Left forelimb (tissue), 1 donor: ENCODE measurements around the gene SLC24A4.

ENCODE experiments used
- DNase-seq: peaks from one replicate; pipeline ENCODE4 v3.0.0-alpha.2; 2018; ENCODE audit warnings: low spot score

Gene SLC24A4

DNA sequence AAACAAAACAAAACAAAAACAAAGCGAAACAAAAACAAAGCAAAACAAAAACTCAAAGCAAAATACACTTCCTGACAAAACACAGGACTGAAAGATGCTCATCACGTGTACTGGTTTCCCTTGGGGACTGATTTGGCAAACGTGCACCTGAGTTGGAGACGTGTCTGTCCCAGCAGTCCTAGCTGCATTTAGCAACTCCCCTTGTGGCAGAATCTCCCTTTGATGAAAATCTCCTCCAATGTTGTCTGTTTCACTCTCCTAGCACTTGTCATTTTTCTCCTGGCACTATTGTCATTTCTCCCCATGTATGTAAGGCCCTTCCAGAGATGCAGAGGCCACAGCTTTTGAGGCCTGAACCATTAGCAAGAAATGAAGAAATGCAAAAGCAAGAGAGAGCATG is 6.8 kb upstream of the SLC24A4 start:
- DNase-seq, result no peak

DNA sequence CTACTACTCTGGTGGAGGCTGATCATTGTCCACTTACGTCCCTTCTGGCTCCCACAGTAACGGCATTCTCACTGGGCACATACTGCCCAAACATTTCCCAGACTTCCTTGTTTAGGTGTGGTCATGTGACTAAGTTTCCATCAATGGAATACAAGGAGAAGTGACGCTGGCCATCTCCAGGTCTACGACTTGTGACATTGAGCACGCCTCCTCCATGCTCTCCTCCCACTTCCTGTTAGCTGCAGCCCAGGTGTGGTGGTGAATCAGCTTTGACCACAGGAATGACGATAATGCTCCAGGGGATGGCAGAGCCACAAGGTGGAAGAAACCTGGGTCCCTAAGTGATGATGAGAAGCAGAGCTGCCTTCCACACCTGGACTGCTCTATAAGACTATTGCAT is 6.0 kb upstream of the SLC24A4 start:
- no peak for DNase-seq

DNA sequence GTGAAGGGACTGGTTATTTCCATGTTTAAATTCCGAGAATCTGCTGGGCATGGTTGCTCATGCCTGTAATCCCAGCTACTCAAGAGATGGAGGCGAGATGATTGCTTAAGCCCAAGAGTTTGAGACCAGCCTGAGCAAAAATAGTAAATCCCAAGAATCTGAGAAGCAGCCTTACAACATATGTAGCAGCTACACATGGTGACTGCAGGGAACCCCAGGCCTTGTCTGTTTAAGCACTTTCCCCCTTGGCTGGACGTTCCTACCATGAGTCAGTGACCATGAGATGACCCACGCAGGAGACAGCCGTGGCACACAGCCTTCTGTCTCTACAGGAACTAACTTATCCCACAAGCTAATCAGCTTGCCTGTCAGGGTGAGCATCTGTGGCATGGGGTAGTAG is 5.5 kb upstream of the SLC24A4 start:
- no peak for DNase-seq

DNA sequence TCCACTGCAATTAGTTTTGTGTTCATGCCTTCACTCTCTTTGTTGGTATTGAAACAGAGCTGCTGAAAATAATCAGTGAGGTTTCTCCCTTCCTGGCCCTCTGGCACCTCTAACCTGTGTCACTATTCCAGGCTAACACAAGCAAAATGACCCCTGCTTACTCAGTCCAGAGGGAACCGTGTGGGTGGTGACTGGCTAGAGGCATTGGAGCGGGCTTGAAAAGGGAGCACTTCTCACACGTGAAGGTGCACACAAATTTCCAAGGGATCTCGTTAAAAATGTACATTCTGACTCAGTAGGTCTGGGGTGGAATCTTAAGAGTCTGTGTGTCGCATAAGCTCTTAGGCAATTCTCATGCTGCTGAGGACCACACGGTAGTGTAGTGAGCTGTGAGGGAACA is 1.3 kb upstream of the SLC24A4 start:
- no peak for DNase-seq

DNA sequence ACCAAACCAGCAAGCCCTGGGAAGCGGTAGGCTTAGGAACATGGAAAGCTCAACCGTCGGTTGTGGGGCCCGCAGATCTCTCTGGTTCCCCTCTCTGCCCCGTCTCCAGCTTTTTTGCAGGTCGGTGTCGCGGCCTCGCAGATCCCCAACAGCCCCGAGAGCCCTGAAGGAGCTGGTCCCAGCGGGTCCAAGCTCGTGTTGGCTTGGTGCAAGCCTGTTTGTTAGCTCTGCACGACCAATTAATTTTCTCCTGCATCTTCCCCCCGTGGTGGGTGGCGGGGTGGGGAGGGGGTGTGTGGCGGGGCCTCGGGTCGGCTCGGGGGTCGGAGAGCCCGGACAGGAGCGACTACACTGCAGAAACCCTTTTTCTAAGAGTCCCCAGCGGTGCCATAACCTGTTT is 449 bp upstream of the SLC24A4 start:
- no peak for DNase-seq

DNA sequence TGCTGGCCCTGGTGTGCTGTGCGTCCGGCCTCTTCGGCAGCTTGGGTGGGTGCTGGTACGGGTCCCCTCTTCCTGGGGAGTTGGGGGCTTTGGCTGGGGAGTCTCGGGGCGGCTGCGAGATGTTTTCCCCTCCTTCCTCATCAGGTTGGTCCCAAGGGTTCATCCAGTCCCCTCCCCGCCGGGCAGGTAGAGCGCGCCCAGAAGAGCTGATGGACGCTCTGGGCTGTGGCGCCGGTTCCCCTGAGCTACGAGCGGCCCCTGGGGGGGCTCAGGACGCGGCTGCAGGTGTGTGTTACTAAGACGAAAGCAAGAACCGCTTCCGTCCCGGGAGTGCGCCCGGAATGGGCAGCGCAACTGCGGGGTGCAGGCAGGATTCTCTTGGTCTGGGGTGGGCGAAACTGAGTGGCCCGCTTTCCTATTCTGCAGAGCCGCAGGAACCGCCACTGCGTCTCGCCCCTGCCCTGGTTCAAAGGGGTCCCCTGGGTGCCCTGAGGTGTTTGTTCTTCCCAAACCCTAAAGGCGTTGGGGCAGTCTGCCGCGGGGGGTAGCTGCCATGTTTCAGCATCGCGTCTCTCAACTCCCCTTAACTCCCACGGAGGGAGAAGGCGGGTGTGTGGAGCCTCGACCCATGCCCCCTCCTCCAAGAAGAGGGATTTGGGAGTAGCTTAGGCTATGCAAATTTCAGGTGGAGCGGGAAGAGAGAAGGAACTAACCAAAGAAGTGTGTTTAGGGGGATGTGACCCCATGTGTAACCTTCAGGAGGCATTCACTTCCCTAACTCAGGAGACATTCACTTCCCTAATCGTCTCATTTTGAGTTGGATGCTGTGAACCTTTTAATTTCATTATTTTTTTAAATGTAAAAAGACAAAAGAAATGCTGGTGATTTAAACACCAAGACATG is 1.2 kb downstream of the SLC24A4 start:
- DNase-seq, result no peak

DNA sequence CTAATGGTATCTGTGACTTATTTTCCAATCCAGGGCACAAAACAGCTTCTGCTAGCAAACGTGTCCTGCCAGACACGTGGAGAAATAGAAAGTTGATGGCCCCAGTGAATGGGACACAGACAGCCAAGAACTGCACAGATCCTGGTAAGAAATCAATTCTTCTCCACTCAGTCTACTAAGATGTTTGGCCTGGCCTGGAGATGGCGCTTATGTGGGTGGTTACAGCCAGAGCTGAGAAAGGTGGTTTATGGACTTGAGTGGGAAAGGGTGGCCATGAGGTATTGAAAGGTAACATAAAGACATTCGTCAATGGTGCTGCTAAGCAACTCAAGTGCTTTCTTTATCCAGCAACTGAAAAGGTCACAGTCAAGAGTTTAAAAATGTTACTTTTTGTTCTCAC is 2.9 kb downstream of the SLC24A4 start:
- DNase-seq, result no peak

DNA sequence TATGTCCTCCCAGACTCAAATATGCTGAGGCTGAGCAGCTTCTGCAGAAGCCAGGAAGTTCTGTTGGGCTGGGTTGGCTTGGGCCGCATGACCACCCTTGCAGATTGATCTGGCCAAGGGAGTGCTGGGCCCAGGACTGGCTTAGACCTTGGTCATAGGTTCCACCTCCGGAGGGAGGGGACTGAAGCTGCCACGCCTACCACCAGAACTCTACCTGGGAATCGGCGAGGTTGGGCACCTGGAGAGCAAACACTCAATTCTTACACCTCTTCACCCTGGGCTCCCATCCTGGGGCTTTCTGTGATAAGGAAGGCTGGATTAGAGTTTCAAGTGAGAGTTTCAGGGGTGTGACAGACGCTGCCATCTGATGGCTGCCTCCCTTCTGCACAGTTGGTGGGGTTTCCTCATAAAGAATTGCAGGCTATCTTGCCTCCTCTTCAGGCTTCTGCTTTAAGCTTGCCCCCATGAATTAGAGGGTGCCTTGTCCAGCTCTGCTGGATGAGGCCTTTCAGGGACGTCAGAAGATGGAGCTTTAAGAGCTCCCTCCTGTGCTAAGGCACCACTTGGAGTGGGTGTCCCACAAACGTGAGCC is 5.8 kb downstream of the SLC24A4 start:
- no peak for DNase-seq

DNA sequence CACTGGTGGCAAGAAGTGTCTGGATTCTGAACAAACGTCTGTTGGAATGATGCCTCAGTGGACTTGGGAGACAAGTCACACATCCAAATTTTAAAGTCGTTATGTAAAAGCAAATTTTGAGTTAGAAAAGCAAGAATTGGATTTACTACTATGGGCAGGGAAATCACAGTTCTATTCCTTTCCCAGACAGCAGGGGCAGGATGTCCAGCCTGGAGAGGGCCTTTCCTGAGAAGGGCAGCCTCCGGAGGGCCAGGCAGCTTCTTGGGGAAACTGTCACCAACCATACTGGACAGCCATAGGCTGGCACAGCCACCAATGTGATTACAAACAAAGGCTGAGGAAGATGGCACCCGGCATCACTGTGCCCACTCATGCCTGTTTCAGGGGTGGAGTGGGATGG is 11.1 kb downstream of the SLC24A4 start:
- DNase-seq, result no peak

DNA sequence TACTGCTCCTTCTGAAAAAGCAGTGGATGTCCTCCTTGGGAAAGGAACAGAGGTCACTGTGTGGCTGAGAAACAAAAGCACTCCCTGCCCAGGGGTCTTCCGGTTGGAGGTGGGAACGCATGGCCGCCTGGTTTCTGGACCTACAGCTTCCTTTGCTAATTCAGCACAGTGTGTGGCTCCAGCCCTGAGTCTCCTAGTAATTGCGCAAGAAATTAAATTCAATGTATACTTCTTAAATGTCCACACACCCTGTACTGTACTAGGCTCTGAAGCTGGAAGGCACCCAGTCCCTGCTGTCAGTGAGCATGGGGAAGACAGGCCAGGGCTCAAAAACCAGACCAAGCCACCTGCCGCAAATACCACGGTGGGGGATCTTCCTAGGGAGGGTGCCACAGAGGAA is 13.4 kb downstream of the SLC24A4 start:
- DNase-seq, result no peak

DNA sequence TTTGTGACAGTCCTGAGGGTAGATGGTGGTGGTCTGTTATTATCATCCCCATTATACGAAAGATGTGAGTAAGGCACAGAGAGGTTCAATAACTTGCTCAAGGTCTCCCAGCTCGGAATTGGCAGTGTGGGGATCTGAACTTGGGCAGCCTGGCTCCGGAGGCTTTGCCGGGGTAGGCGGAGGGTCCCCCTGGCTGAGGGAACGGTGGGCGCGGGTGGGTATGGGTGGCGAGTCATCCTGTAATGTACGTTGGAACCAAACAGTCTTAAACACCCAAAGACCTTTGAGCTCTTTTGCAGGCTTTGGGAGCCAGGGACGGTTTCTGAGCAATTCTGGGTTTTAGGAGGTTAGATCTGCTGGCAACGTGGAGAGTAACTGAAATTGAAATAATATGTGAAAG is 16.5 kb downstream of the SLC24A4 start:
- DNase-seq, result no peak

DNA sequence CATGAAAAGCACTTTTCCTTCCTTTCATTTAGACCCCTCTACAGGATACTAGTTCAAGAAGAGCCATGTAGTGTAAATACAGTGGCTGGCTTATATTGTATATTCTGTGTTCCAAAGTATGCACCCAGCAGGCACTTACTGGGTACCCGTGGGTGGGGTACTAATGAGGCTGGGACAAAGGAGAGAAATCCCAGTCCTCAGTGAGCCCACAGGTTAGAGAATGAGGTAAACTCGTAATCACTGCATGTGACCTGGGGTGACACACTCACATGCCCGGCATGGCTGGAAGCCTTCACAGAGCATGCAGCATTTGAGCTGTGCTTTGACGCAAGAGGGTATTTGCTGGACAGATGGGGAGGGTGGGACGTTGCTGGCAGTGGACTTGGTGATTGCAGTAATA is 17.1 kb downstream of the SLC24A4 start:
- DNase-seq, result no peak

DNA sequence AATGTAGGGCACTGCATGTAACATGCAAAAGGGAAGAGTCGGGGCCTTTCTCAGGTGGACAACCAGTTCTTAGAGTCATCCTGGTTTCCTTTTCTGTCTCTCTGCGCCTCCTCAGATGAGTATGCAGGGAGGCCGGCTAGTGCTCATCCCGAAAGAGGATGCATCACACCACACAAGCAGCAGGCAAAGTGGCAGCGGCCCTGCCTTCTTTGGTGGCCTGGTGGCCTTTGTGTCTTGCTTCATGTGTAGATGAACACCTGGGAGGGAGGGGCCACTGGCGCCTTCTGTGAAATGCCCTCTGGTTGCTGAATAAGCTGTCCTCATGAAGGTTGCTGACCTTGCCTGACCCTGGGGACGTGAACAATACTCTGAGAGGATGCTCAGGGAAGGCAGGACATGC is 18.0 kb downstream of the SLC24A4 start:
- no peak for DNase-seq

DNA sequence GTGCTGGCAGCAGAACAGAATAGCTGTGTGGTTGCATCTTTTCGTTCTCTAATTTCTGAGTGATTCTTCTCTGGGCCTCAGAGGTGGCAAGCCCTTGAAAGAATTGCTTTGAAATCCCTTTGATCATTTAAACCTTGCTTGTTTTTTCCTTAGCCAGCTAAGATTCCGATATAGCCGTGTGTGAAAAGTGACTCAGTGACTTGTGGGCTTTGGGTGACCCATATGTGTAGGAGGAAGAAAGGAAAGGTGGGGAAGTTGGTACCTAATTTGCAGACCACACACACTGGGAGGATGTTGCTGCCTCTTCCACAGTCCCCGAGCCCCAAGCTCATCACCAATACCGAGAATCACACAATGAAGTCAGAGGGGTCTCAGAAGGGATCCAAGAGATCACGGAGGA is 18.8 kb downstream of the SLC24A4 start:
- DNase-seq, result no peak

DNA sequence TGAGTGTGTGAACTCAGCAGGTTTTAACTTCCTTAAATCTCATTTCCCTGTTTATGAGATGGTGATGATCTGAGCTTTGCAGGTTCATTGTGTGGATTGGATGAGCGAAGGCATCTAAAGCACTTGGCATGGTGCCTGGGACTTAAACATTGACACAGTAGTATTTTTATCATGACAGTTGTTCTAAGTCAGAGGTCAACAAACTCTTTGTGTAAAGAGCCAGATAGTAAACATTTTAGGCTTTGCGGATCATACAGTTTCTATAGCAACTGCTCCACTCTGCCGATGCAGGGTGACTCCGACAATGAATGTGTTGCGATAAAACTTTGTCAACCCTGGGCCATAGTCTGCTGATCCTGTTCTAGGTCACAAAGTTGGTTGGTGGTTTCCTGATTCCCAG is 25.2 kb downstream of the SLC24A4 start:
- DNase-seq, result no peak

DNA sequence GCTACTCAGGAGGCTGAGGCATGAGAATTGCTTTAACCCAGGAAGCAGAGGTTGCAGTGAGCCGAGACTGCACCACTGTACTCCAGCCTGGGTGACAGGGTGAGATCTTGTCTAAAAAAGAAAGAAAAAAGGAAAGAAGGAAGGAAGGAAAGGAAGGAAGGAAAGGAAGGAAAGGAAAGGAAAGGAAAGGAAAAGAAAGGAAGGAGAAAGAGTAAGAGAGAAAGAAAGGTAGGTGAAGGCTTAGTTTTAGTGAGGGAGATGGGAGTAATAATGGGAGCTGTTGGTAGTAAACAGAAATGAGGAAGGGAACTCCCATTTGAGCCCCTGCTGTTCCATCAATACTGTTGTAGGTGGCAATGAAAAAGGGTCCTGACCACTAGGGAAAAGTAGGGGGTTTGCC is 28.8 kb downstream of the SLC24A4 start:
- DNase-seq, result no peak

DNA sequence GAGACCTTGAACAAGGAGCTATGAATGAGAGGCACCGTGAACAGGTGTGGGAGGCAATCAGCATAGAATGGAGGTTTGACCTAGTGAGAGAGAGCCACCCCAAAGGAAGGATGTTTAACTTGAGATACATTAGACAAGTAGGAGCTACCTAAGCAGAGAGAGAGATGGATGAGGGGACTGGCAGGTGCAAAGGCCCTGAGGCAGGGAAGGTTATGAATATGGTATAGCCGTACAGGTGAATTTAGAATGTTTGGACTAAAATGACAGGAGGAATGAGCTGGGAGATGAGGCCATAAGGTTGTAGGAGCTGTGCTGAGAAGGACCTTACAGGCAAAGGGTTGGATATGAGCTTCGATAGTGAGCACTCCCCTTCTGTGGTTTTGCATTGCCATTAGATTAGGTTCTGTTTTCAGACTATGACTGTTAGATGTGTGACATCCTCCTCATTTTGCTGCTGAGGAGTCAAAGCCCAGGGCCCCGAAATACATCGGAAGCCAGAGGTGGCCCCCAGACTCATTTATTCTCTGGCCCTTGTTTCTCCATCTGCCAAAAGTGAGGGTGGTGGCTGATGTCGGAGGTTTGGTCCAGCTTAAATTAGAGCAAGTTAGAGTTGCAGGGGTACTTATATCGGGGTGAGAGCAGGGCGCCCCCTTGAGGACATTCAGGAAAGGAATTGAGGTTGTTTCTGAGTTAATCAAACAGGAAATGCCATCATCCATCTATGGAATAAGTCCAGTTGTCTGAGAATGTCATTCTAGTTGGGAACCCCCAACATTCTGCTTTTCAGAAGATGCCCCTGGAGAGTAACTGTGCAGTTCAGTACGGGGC is 29.4 kb downstream of the SLC24A4 start:
- no peak for DNase-seq

DNA sequence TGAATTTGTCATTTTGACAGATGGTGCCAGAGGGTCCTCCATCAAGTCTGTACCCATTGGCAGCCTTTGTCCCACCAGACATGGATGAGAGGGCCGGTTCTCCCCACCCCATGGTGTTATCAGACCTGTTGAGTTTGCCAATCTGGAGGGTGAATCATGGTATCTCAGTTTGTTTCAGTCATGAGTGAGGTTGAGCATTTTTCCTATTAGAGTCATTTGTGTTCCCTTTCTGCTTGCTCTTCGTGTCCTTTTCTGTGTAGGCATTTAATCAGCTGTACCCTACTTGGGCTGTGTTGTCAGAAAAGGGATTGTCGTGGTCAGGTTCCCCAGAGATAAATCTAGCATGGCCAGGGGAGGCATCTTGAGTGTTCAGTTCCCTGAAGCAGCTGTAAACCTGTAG is 30.5 kb downstream of the SLC24A4 start:
- no peak for DNase-seq

DNA sequence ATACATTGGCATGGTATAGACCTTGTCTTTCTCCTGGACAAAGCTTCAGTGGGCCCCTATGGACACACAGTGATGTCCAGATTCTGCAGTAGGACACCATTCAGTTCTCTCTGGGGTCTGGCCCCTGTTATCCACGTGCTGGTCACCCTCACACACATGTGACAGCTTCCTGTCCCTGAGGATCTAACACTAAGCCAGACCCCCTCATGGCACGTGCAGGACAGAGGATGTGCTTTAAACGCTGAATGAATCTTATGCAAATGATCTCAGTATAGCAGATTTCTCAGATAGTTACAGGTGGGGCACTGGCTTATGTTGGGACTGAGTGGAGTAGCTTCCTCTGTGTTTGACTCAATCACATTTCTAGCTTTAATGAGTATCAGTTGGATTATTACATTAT is 33.7 kb downstream of the SLC24A4 start:
- DNase-seq, result no peak

DNA sequence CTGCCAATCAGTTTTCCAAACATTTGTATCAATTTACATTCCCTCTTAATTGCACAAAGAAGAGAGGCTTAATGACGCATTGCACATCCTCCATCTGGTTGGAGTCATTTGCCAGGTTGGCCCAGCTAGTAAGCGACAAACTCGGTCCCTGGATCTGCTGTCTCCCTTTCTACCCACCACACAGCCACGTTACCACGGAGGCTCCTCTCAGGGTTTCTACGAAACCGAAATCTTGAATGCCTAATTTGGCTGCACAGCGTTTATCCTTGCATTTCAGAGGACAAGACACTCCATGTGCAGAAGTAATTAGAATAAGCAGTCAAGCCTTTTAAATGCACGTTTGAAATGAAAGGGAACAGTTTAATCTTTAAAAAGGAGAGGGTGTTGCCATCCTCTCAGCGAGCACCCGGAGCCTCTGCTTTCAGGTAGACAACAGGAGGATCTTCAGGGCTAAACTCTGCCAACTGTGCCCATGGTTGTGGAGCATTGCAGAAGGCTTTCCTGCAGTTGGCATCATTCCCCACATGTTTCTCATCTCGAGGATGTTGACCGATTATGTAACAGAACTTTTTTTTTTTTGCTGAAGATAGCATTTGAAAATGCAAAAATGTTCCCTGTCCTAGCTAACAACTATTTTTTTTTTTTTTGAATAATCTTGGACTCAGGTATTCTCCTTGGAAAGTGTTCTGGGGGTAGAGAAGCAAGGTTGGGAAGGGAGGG is 37.8 kb downstream of the SLC24A4 start:
- no peak for DNase-seq

DNA sequence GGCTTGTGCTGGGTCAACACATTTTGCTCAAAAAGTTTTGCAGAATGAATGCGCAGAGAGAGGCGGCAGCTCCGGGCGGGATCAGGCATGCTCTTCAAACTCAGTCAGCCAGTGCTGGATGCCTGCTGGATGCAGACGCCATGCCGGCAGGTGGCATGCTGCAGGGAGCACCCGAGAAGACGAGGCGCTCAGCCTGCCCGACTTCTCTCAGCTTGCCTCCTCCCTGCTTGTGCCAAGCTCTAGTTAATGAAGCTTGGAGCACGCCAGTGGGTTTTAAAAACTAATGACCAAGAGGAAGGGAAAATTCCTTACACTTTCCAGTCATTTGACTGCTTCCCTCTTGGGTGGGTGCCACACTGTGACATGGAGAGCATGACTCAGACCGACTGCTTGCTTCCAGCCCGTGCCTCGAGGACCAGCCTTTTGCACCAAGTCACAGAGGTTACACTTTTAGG is 39.8 kb downstream of the SLC24A4 start:
- DNase-seq, result no peak

DNA sequence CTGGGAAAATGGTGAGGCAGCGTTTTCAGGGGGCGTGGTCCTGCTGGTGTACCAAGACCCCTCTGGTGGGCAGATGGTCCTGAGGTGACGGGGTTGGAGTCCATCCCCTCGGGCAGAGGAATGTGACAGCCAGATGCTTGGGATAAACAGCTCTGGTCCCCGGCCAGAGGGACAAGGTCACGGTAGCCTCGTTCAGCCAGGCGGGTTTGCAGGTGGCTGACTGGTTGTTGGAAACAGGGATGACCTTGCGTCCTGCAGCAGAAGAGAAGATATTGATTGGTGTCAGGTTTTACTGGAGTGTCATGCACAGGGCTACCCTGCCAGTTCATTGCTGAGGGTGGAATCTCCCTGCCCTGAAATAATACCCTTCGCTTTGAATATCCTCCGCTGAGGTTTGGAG is 43.3 kb downstream of the SLC24A4 start:
- DNase-seq, result no peak
